HL-60/S4 (cell line): Measurements from ENCODE around the gene MRGPRD.

ENCODE experiments used
- in situ Hi-C: fragments of 300-500 bp; cut with MboI; formaldehyde crosslinking; loops from 2 replicates; pipeline ENCODE4 v1.14.3; 2022; ENCODE audit warnings: low sequenced_read_pairs

The MRGPRD gene

DNA sequence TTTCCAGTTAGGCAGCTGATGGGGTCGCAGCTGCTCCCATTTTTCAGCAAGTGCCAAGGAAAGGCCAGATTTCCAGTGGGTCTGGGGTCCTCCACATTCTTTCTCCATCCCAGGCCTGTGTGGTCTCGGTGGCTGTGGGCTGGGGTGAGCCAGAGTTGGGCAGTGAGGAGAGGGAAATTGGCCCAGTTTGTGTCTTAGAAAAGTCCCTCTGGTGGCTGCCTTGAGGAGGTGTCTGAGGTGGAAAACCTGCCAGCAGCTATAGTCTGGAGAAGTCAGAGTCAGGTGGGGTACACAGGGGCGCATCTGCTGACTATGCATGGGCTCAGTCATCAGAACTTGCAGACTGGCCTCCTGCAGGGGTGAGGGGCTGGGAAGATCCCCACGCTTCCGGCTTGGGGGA lies 30.5 kb downstream of the MRGPRD start:
- in situ Hi-C loops, result no loop called here

DNA sequence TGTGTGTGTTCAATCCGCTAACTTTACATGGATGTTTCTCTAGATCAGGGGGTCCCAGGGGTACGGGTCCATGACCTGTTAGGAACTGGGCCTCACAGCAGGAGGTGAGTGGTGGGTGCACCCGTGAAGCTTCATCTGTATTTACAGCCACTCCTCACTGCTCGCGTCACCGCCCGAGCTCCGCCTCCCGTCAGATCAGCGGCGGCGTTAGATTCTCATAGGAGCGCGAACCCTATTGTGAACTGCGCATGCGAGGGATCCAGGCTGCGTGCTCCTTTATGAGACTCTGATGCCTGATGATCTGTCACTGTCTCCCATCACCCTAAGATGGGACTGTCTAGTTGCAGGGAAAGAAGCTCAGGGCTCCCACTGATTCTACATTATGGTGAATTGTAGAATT lies 31.9 kb downstream of the MRGPRD start:
- in situ Hi-C loops, result no loop called here

DNA sequence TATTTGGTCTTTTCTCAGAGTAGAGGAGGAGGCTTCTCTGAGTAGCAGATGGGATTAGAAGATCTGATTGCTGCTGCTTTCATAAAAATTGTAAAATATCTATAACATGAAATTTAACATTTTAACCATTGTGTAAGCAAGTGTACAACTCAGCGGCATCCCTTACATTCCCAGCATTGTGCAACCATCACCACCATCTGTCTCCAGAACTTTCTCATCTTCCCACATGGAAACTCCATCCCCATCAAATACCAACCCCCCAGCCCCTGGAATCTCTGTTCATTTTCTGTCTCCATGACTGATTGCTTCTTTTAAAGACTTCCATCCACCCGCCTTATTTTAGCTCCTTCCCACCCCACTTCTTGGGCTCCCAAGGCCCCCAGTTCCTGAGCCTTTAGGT lies 32.3 kb downstream of the MRGPRD start:
- in situ Hi-C loops, result no loop called here

DNA sequence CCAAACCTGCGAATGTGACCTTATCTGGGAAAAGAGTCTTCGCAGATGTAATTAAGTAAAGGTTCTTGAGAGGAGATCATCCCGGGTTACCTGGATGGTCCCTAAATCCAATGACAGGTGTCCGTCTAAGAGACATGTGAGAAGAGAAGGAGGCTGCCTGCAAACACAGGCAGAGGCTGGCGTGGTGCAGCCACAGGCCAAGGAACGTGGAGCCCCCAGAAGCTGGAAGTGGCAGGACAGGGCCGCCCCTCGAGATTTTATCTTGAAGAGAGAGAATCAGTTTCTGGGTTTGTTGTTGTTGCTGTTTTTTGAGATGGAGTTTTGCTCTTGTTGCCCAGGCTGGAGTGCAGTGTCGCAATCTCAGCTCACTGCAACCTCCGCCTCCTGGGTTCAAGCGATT lies 33.6 kb downstream of the MRGPRD start:
- in situ Hi-C loops, result no loop called here

DNA sequence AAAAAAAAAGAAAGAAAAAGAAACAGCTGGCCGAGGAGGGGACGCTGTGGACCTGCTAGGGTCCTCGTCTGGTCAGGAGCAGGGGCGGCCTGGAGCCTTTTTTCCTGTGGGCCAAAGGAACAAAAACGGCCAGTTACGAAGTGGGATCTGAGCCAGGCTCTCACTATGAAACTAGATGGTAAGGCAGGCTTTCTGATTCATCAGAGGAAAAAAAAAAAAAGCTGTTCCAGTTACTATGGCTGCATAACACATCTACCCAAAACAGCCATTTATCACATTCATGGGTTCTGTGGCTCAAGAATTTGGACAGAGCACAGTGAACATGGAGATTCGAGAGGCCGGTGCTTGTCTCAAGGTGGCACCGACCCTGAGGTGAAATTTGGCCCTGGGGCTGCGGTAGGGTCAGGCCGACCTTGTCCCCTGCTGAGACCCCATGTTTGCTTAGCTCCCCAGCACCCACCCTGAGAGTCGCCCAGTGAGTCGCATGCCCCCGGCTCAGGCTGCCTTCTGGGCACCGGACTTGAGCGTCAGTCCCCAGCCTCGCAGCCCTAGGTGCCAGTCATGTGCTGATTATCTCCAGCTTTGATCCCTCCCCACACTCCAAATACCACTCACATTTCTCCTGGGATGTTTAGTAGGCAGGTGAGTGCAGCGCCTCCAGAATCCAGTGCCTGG lies 34.2 kb downstream of the MRGPRD start:
- in situ Hi-C loops, result no loop called here

DNA sequence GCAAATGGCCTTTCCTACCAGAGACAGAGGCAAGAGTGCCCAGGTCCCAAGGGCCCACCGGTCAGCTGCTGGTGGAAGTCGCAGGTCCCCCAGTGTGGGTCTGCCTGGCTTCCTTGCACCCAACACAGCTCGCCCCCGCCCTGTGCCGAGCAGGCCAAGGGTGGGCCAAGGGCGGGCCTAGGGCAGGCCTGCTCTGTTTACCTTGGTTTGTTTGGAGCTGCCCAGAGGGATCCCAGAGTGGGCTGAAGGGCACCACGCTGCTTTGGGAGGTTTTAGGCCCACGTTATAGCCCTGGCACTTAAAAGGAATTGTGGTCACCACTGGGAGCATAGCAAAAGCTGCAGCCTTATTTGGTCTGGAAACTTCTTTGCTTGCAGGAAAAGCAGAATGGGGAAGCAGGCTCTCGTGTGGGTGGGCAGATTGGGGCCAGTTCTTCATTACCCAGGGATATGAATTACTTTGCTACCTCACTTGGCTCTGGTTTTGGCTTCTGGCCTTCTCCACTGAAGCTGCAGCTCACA lies 38.0 kb downstream of the MRGPRD start:
- in situ Hi-C loops, result no loop called here

DNA sequence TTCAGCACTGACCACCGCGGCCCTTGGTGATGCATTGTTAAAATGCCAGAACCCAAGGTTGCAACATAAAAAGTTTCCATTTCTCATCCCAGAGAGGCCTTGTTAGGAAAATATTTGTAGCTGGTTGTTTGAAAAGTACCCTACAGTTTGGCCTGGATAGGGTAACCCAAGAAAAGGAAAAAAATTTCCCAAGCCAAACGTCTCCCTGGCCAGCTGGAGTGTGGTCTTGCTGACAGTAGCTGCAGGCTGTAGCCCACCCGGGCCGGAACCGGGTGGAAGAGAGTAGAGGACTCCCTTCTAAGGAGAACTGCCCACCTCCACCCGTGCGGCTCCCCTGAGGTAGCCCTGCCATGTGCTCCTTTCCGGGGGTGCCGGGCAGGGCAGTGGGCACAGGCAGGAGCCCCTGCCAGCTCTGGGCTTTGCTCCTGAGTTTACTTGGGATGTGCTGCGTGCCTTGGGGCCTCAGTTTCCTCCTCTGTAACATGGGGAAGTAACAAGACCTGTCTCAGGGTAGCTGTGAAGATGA lies 38.6 kb downstream of the MRGPRD start:
- in situ Hi-C loops, result no loop called here

DNA sequence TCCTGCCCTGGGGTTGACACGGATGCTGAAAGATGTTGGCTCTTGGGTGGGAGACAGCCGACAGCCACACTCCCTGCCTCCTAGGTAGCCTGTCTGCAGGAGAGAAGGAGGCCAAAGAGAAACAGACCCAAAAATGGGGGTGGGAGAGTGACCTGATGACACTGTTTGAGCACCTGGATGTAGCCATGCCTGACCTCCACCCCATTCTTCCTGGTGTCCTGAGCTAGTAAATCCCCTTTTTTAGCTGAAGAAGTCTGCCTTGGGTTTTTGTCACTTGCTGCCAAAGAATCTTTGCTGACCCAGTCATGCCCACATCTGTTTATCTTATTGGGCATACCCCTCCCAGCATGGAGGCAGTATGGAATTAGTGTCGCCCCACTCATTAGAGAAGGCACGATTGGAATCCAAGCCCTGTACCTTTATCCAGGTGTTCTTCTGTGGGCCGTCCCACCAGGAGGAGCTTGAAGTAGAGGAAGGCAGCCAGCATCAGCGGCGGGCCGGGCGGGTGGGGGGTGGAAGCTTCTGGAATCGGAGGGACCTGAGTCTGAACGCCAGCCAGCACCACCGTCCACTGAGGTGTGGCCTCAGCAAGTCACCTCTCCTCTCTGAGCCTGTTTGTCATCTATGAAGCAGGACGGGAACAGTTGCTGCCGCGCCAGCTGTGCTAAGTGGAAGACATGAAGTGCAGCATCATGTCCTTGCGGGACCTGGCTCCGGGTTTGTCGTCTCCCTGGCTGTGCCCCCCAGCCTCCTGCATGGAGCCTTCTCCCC lies 39.3 kb downstream of the MRGPRD start:
- in situ Hi-C loops, result no loop called here

DNA sequence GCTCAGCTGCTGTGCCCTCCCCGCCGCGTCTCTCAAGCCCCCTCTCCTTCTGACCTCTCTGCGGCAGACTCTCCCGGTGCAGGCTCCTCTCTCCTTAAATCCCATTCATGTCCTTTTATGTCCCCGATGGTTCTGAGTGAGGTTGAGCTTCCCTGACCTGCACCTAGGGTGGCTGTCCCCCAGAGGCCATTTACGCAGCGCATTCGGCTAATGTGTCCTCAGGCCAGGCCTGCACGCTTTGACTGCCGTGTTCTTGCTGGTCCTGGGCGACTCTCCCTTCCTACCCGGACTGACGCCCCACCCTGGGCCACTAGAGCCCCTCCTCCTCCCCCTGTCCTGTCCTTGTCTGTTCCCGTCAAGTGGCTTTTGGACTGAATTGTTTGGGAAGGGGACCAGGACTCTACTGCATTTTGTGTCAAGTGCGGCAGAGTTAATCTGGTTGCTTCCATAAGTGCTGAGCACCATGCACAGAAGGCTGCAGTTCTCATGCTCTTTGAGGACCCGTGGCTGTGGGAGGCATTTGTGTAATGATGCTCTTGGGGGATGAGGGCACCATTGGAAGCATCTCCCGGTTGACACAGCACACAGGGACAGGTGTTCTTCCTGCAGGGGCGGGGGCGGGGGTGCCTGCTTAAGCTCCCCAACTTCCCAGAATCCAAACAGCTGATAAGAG lies 40.0 kb downstream of the MRGPRD start:
- in situ Hi-C loops, result no loop called here

DNA sequence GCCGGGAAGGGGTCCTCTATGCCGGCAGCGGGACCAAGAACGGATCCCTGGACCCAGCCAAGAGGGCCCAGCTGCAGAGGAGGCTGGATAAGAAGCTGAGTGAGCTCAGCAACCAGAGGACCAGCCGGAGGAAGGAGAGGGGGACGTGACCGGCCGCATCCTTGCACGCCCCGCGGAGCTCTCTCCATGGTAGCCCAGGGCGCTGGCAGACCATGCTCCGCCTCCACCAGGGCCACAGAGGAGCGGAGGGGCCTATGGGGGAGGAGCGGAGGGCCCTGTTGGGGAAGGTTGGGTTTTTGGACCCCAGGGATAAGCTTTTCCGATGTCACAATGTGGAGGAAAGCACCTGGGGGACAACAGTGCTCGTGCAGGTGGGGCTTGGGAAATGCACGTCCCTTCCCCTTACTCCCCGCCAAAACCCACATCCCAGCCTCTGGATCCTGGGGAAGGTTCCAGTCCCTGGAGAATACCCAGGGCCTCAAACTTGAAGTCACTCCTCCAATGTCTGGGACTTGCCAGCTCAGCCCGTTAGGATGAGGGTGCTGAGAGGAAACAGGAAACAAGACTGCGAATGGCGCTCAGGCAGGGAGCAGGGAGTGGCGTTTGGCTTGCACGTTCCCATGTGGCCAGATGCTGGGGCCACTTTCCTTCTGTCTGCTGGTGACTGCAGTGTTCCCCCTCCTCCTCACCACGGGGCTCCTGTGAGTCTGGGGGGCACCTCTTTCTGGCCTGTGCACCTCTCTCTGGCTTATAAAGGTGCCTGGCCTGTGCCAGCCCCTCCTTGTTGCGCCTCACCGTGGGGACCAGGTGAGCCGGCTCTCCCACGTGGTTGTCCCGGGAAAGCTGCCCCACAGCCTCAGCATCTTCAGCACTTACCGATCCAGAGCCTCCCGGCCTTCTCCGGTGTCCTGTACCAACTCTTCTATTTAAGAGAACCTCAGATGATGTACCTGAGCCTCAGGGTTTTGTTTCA lies 40.9 kb downstream of the MRGPRD start:
- in situ Hi-C loops, result no loop called here

DNA sequence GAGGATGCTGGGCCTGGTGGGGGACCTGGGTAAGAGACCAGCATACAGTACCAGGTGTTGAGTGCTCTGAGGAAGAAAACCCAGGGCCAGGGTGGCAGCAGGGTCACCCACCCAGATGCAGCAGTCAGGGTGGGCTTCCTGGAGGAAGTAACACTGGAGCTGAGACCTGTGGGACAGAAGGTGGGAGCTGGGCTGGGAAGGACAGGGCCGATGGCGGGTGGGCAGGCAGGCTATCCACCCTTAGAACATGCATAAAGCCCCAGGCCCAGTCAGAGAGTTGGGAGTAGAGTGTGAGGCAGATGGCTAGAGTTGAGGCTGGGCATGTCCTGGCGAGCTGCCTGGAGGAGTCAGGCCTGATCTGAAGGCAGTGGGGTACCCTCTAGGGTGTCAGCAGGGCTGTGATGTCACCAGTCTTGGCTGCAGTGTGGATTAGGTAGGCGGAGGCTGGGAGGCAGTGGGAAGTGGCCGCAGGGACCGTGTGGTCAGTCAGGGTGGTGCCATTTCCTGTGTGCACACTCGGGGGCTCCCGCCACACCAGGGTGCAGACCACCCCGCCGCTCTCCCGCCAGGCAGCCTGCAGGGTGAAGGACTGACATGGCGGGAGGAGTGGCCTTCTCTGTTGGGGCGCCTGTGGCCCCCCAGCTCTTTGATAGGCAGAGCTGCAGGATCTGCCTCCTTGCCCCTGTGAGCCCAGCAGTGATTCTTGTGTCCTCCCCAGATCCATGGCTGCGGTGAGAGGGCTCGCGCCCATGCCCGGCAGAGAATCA lies 41.8 kb downstream of the MRGPRD start:
- in situ Hi-C loops, result no loop called here

DNA sequence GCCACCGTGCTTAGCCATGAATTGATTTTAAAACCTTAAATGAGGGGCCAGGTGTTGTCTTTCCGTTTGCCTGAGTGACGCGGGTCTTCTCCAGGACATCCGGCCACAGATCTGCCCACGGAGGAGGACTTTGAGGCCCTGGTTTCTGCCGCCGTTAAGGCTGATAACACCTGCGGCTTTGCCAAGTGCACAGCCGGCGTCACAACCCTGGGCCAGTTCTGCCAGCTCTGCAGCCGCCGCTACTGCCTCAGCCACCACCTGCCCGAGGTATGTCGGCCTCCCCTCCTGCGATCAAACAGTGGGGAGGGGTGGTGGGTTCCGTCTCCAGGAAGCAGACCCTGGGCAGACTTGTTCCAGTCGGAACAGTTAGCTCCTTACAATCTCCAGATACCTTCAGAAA lies 42.7 kb downstream of the MRGPRD start:
- in situ Hi-C loops, result no loop called here

DNA sequence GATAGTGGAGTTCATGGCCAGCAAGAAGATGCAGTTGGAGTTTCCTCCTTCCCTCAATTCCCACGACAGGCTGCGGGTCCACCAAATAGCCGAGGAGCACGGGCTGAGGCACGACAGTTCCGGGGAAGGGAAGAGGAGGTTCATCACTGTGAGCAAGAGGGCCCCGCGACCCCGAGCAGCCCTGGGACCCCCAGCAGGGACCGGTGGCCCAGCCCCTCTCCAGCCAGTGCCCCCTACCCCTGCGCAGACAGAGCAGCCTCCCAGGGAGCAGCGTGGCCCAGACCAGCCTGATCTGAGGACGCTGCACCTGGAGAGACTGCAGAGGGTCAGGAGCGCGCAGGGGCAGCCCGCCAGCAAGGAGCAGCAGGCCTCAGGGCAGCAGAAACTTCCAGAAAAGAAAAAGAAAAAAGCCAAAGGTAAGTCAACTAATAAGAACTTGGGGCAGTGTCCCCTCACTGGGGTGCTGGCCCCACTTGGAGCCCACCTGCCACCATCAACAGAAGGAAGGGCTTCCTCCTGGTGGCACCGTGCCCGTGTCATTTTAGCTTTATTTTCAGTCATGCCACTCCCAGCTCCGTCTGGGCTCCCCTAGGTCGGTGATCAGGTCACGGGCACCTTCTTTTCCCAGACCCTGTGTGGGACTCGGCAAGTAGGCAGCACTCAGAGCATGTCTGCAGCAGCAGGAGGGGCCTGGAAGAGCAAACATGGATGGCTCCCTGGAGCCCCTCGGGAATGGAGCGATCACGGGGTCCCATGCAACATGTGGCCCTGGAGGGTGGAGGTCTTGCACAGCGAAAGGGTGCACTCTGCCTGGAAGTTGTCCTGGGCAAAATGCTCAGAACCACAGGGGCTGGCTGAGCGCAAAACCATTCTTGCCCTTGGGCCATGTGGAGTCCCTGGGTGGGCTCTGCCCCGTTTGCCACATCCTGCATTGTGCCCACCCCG lies 43.8 kb downstream of the MRGPRD start:
- in situ Hi-C loops, result no loop called here

DNA sequence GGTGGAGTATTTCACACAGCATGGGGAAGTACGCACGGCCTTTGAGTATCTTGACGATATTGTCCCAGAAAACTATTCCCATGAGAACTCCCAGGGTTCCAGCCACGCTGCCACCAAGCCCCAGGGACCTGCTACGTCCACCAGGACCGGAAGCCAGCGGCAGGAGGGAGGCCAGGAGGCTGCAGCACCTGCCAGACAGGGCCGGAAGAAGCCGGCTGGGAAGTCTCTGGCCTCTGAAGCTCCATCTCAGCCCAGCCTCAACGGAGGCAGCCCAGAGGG lies 44.5 kb downstream of the MRGPRD start:
- in situ Hi-C loops, result no loop called here

DNA sequence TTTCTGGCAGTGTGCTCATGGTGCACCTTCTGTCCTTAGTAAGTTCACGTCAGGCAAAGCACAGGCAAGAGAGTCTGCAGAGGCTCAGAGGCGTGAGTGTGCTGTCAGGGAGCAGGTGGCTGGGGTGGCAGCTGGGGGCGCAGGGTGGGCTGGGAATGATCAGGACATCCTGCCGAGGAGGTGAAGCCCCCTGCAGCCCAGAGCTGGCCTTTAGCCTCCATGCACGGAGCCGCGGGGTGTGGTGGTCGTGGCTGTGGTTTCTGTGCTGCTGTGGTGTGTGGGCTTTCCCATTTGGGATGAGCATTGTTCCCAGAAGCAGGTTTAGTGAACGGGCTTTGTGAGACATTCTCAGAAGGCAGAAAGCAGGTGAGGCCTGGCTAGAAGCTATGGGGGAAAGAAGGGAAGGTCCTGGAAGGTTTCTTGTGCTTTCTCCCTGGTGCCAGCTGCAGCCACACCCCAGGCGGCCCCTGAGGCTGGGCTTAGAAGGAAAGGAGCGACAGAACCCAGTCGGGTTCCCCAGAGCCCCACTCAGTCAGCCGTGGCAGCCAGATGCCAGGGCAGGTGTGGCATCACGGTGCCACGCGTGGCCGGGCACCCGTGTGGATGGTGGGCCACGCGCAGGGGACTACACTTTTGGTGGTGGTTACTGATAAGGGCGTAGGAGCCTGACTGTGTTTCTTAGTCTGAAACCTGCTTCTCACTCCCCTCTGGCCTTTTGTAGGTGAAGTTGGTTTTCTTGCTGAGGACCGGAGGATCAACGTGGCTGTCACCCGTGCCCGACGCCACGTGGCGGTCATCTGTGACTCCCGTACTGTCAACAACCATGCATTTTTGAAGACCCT lies 45.0 kb downstream of the MRGPRD start:
- in situ Hi-C loops, result no loop called here

DNA sequence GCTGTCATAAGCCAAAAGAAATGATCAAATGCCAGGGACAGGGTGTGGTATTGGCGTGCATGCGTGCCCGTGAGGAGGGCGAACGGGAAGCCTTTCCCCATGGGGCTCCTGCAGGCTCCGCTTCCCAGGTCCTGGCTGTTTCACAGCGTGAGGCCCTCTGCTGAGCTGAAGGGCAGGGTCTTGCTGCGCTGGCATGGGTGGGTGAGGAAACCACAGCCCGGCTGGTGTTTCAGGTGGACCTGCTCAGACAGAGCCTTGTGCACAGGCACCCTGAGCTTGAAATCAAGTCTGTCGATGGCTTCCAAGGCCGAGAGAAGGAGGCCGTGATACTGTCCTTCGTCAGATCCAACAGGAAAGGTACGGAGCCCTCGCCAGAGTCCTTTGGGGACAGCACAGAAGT lies 45.7 kb downstream of the MRGPRD start:
- in situ Hi-C loops, result no loop called here

DNA sequence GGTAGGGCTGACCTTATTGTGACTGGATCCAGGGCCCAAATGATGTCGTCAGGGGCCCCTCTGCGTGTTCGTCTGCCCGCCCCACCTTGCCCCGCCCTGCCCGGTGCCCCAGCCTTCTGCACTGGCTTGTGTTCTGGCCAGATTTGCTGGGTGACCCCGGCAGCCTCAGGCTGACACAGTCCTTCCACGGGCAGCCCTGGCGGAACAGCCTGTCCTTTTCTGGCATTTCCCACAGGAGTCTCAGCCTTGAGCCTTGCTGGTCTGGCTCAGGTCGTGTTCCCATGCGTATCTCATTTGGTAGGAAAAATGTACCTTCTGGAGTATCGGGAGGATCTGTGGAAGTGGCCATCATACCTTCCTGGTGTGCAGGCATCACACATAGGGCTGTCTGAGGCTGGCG lies 46.1 kb downstream of the MRGPRD start:
- in situ Hi-C loops, result no loop called here

DNA sequence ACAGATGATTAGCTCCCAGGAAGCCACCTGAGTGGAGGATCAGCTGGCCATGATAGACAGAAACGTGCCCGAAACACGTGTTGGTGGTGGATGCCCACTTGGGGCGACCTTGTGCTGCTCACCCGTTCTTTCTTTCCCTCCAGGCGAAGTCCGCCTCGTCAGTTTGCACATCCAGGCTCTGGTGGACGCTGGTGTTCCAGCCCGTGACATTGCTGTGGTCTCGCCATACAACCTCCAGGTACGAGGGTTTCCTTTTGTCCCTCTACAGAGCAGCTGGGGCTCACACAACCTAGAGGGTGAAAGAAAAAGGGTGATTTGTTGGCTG lies 46.5 kb downstream of the MRGPRD start:
- in situ Hi-C loops, result no loop called here
